Endothelial cell of umbilical vein (primary cell): ENCODE results near the gene KLF13. TPM values are rescaled to one million over a fixed set of nuclear protein-coding genes. Genes with fewer than 3 reads are reported as not detected.

Experiments used
- BruUV-seq: library from RNA; stranded (reverse); fragments of 400-500 nt; replicated peaks from 2 replicates; lab custom pipeline; 2021; lab: Mats Ljungman, UMichigan
- CTCF ChIA-PET: fragments of 300-600, 350-600 bp; sonication (Branson Sonifier 250); formaldehyde crosslinking; loops from one replicate; lab custom pipeline; 2021; ENCODE audit warnings: antibody characterized with exemption, inconsistent platforms; lab: Charles Lee
- POLR2A ChIA-PET: fragments of 300-600, 350-600 bp; sonication (Branson Sonifier 250); formaldehyde crosslinking; loops from one replicate; lab custom pipeline; 2021; ENCODE audit warnings: antibody characterized with exemption, inconsistent platforms; lab: Charles Lee
- DNase-seq: peaks from one replicate; pipeline ENCODE4 v3.0.0-alpha.2; 2011; ENCODE audit warnings: low read depth, low spot score
- FAIRE-seq: peaks from 2 replicates; lab custom pipeline; 2011; peaks lifted over from hg19 to GRCh38; lab: Jason Lieb, UNC
- H2AFZ ChIP-seq: 2 replicates; pipeline ENCODE4 v1.6.0; 2012; ENCODE audit warnings: low read depth, low read length, control low read depth, inconsistent platforms
- H3K27ac ChIP-seq: 2 replicates; pipeline ENCODE4 v1.5.1; 2011; ENCODE audit warnings: low read depth, mild to moderate bottlenecking, control low read depth, low read length, moderate library complexity; ENCODE audit not compliant: insufficient read depth
- H3K27me3 ChIP-seq, 2 experiments: 2 replicates each; pipeline versions ENCODE4 v1.6.0 to v1.6.1; 2011; ENCODE audit warnings: low read length in 2 of 2, mixed read lengths in 1 of 2; ENCODE audit not compliant: control insufficient read depth in 2 of 2, insufficient read depth in 2 of 2
- H3K36me3 ChIP-seq, 2 experiments: 2 replicates in 1 of 2; 3 replicates in 1 of 2; pipeline ENCODE4 v1.5.1; 2011; ENCODE audit warnings: low read length in 2 of 2, mild to moderate bottlenecking in 1 of 2, moderate library complexity in 1 of 2; ENCODE audit not compliant: control insufficient read depth in 2 of 2, insufficient read depth in 2 of 2; ENCODE audit errors: extremely low read depth in 1 of 2
- H3K4me1 ChIP-seq: 3 replicates; pipeline ENCODE4 v1.5.1; 2011; ENCODE audit warnings: mild to moderate bottlenecking, low read length; ENCODE audit not compliant: control insufficient read depth, insufficient read depth; ENCODE audit errors: extremely low read depth
- H3K4me2 ChIP-seq: 2 replicates; pipeline ENCODE4 v1.6.1; 2011; ENCODE audit warnings: low read length, control low read depth, mixed read lengths; ENCODE audit not compliant: insufficient read depth
- H3K4me3 ChIP-seq, 3 experiments: fragments of 200-600 bp in 1 of 3; sonication (generic), shearing (Covaris generic) in 1 of 3; replicated peaks in 1 of 3; 2 replicates each; pipeline ENCODE4 v1.5.1; 2011 to 2016; ENCODE audit warnings: control low read depth in 3 of 3, low read length in 3 of 3, mild to moderate bottlenecking in 2 of 3, inconsistent platforms in 1 of 3, low read depth in 1 of 3, moderate library complexity in 1 of 3; ENCODE audit not compliant: insufficient read depth in 1 of 3
- H3K79me2 ChIP-seq: 2 replicates; pipeline ENCODE4 v1.6.0; 2012; ENCODE audit warnings: low read length, inconsistent platforms; ENCODE audit not compliant: control insufficient read depth, insufficient read depth
- H3K9ac ChIP-seq: replicated peaks from 2 replicates; pipeline ENCODE3; 2011; ENCODE audit warnings: low read length, control low read depth; ENCODE audit not compliant: insufficient read depth; ENCODE audit errors: extremely low read depth
- H3K9me1 ChIP-seq: replicated peaks from 3 replicates; pipeline ENCODE4 v1.6.0; 2011; ENCODE audit warnings: mild to moderate bottlenecking, low read length; ENCODE audit not compliant: control insufficient read depth, insufficient read depth; ENCODE audit errors: extremely low read depth
- H3K9me3 ChIP-seq: replicated peaks from 2 replicates; pipeline ENCODE4 v1.5.1; 2012; ENCODE audit warnings: low read length, inconsistent platforms; ENCODE audit not compliant: control insufficient read depth, insufficient read depth
- H4K20me1 ChIP-seq: replicated peaks from 2 replicates; pipeline ENCODE3; 2011; ENCODE audit warnings: mild to moderate bottlenecking, low read length; ENCODE audit not compliant: control insufficient read depth, insufficient read depth; ENCODE audit errors: extremely low read depth
- CTCF ChIP-seq, 2 donors: IDR thresholded peaks; 1 replicate in 1 of 2; 2 replicates in 1 of 2; pipeline ENCODE4 v1.5.1; 2011; ENCODE audit warnings: low read length in 2 of 2, mild to moderate bottlenecking in 2 of 2, moderate library complexity in 2 of 2, control low read depth in 1 of 2, inconsistent platforms in 1 of 2, low read depth in 1 of 2; ENCODE audit not compliant: insufficient read depth in 1 of 2; ENCODE audit errors: extremely low read depth in 1 of 2
- EZH2 ChIP-seq: IDR thresholded peaks from 2 replicates; pipeline ENCODE4 v1.6.1; 2012; ENCODE audit warnings: borderline replicate concordance, low read depth, mild to moderate bottlenecking, moderate library complexity, low read length, inconsistent platforms; ENCODE audit not compliant: severe bottlenecking
- FOS ChIP-seq: IDR thresholded peaks from 2 replicates; pipeline ENCODE4 v1.6.1; 2011; ENCODE audit warnings: mild to moderate bottlenecking, low read length, moderate library complexity, borderline replicate concordance; ENCODE audit not compliant: insufficient read depth
- GATA2 ChIP-seq: IDR thresholded peaks from 2 replicates; pipeline ENCODE4 v1.7.0; 2011; ENCODE audit warnings: low read depth, mild to moderate bottlenecking, moderate library complexity, mixed read lengths, low read length; ENCODE audit not compliant: insufficient read length, insufficient read depth
- JUN ChIP-seq: IDR thresholded peaks from 2 replicates; pipeline ENCODE4 v1.6.1; 2011; ENCODE audit warnings: borderline replicate concordance, low read depth; ENCODE audit not compliant: insufficient read length, insufficient read depth
- MAX ChIP-seq: IDR thresholded peaks from 2 replicates; pipeline ENCODE4 v1.6.1; 2011; ENCODE audit not compliant: insufficient read depth, insufficient read length
- MYC ChIP-seq: IDR thresholded peaks from one replicate; pipeline ENCODE4 v1.6.1; 2011; ENCODE audit warnings: mild to moderate bottlenecking, low read depth, low read length
- POLR2A ChIP-seq: IDR thresholded peaks from 2 replicates; pipeline ENCODE4 v1.6.1; 2012; ENCODE audit warnings: low read depth, mild to moderate bottlenecking, control low read depth, low read length
- POLR2AphosphoS5 ChIP-seq: IDR thresholded peaks from 2 replicates; pipeline ENCODE4 v1.6.1; 2012; ENCODE audit warnings: low read depth, mild to moderate bottlenecking, control low read depth, low read length, moderate library complexity; ENCODE audit not compliant: insufficient read depth
- dilution Hi-C: fragments of 300-500 bp; cut with MboI; formaldehyde crosslinking; loops from one replicate; pipeline ENCODE4 v1.15.0; 2019; ENCODE audit warnings: low sequenced_read_pairs; ENCODE audit not compliant: extremely low pct_ligation_motif_present
- intact Hi-C: fragments of 100-400 bp; cut with micrococcal nuclease; formaldehyde crosslinking; loops from one replicate; pipeline ENCODE4 v1.10.0; 2022
- polyA plus RNA-seq, 4 experiments: library from polyadenylated mRNA; depleted of rRNA in 3 of 4; stranded (reverse) in 3 of 4; unstranded in 1 of 4; fragments of >200 nt; gene quantifications; 2 replicates each; pipeline versions ENCODE4 v1.2.1 to v1.2.3, GENCODE V29; 2011 to 2012; ENCODE audit warnings: missing spikeins in 1 of 4
- total RNA-seq: library from RNA; stranded (reverse); gene quantifications from 2 replicates; pipeline ENCODE4 v1.2.3, GENCODE V29; 2021

Gene KLF13
- total and polyA plus RNA-seq, 2 donors (not counting 3 experiments of a cell fraction or from before 2014, with no cell fraction given) = 10.1 to 31.9 TPM

- dilution Hi-C loops (loop anchor here (25.0 kb wide), 1 partner anchor 105 kb away; no protein-coding TSS in a partner anchor), intact Hi-C loops (no loop called here)
- DNase-seq (no peak), FAIRE-seq (no peak)
- no peaks in the 10 kb centered on the region for H3K4me1 ChIP-seq
- TF ChIP-seq GATA2 = no peak
- no peak for TF ChIP-seq CTCF (IDR thresholded peaks at IDR 0.05; ENCODE audit: extremely low read depth in 1 of 2, insufficient read depth in 1 of 2, low read depth in 1 of 2, low read length in 2 of 2)
- no peak for TF ChIP-seq EZH2
- no peak for TF ChIP-seq MAX
- no peak for TF ChIP-seq POLR2AphosphoS5
- TF ChIP-seq MYC = no peak
- no peak for TF ChIP-seq JUN
- TF ChIP-seq POLR2A = no peak
- no peak for TF ChIP-seq FOS
- no peak overlapping the region for H3K4me2 ChIP-seq
- H3K27ac ChIP-seq = no peak overlapping the region
- ChIA-PET POLR2A (no interaction called here), CTCF (interaction anchor here (1.3 kb wide), 1 partner anchor 171 kb away, joined by 4 read pairs; no protein-coding TSS in a partner anchor)
- no peak overlapping the region for H3K4me3 ChIP-seq
- no peak overlapping the region for H3K9ac ChIP-seq
- H4K20me1 ChIP-seq = no peaks in the 10 kb centered on the region
- no peaks in the 10 kb centered on the region for H3K9me1 ChIP-seq
- H3K79me2 ChIP-seq = no peaks in the 10 kb centered on the region
- H3K9me3 ChIP-seq = no peaks in the 10 kb centered on the region
- BruUV-seq = no TSS peak
- no peaks in the 10 kb centered on the region for H3K36me3 ChIP-seq
- H3K27me3 ChIP-seq = peaks cover 0 to 1% of the 10 kb centered on the region in 2 experiments
- H2AFZ ChIP-seq = no peak overlapping the region
Measured at GRCh38 chr15:31317017-31317416, 9.6 kb upstream of the KLF13 start.
